ENCODE results near the gene HNRNPD. TPM values are rescaled to one million over a fixed set of nuclear protein-coding genes. Genes with fewer than 3 reads are reported as not detected.
A peak's percentile ranks its signal among the peaks of the same experiment; 100 is the strongest.

HNRNPD gene
- total and polyA plus RNA-seq, 2 of the 8 experiments (the other 6 are each of a cell fraction or from before 2014, with no cell fraction given): 118 to 646 TPM

- DNase-seq (ENCODE audit: low read depth in 1 of 2, low spot score in 2 of 2): no peak
- Histone ChIP-seq H2AK5ac (ENCODE audit: low read depth, low read length) (no peak overlapping the region), H3K36me3 (ENCODE audit: control insufficient read depth in 2 of 4, insufficient read depth in 4 of 4, low read length in 3 of 4) (no peaks in the 10 kb centered on the region), H3K79me1 (ENCODE audit: low read depth, low read length) (no peaks in the 10 kb centered on the region), H3K4me3 (ENCODE audit: extremely low read depth in 1 of 4, insufficient read depth in 2 of 4, low read depth in 3 of 4, low read length in 4 of 4) (no peak overlapping the region), H3K23me2 (ENCODE audit: low read depth, low read length) (no peaks in the 10 kb centered on the region), H4K8ac (ENCODE audit: extremely low read depth, insufficient read depth, low read length) (no peak overlapping the region), H2BK20ac (ENCODE audit: low read length) (no peak overlapping the region), H3K4ac (replicated peaks; ENCODE audit: insufficient read length, low read depth, low read length) (no peak overlapping the region), H2BK5ac (ENCODE audit: low read depth, low read length) (no peak overlapping the region), H4K91ac (replicated peaks; ENCODE audit: insufficient read length, low read length) (no peak overlapping the region), H2AFZ (ENCODE audit: low read length) (peak overlapping the region; percentile 66), H2BK15ac (ENCODE audit: low read length) (no peak overlapping the region), H3K9me3 (ENCODE audit: insufficient read depth in 2 of 2, low read depth in 1 of 2, low read length in 1 of 2) (no peaks in the 10 kb centered on the region), H3K27me3 (replicated peaks in 1 of 4; ENCODE audit: control insufficient read depth in 3 of 4, extremely low read depth in 1 of 4, insufficient read depth in 3 of 4, low read length in 3 of 4) (no peaks in the 10 kb centered on the region), H3K18ac (ENCODE audit: extremely low read depth, low read length) (no peak overlapping the region), H2BK12ac (ENCODE audit: low read depth, low read length) (no peak overlapping the region), H2BK120ac (replicated peaks; ENCODE audit: low read depth, low read length) (no peak overlapping the region), H4K5ac (ENCODE audit: insufficient read length, low read depth, low read length) (no peak overlapping the region), H3K23ac (ENCODE audit: insufficient read length) (no peak overlapping the region), H4K20me1 (replicated peaks in 1 of 2; ENCODE audit: control insufficient read depth in 1 of 2, insufficient read depth in 2 of 2, low read length in 2 of 2) (no peaks in the 10 kb centered on the region), H3K4me1 (replicated peaks in 1 of 4; ENCODE audit: control insufficient read depth in 3 of 4, insufficient read depth in 4 of 4, low read length in 3 of 4) (no peaks in the 10 kb centered on the region), H3K9ac (replicated peaks in 1 of 4; ENCODE audit: extremely low read depth in 1 of 4, low read depth in 3 of 4, low read length in 3 of 4) (no peak overlapping the region), H3K14ac (ENCODE audit: insufficient read length) (no peak overlapping the region), H3K79me2 (ENCODE audit: control insufficient read depth in 1 of 2, insufficient read depth in 2 of 2, low read length in 2 of 2) (no peaks in the 10 kb centered on the region), H3K56ac (replicated peaks; ENCODE audit: insufficient read length, low read depth, low read length) (no peak overlapping the region), H3K27ac (ENCODE audit: low read depth, low read length) (no peak overlapping the region), H3K4me2 (ENCODE audit: insufficient read depth in 1 of 2, low read depth in 2 of 2, low read length in 2 of 2) (no peak overlapping the region)
- no peak for TF ChIP-seq CTCF (IDR thresholded peaks at IDR 0.05; ENCODE audit: control extremely low read depth in 1 of 3, insufficient read depth in 1 of 3, low read depth in 1 of 3, low read length in 3 of 3)
- TF ChIP-seq YY1 (IDR thresholded peaks at IDR 0.05; ENCODE audit: low read depth, low read length): no peak
- 92% methylated on average over 3 of the region's 3 CpGs; no CpG with 5 or more reads in 1 of the 2 experiments for WGBS, 2 experiments (ENCODE audit: extremely low coverage in 1 of 2, insufficient coverage in 1 of 2, insufficient read length in 1 of 2, insufficient replicate concordance in 2 of 2, low coverage in 1 of 2, low lambda C conversion rate in 2 of 2, missing lambda C conversion rate in 1 of 2)
- ChIA-PET POLR2A (ENCODE audit: partially characterized antibody) (interaction anchor here (0.9 to 5.4 kb wide), 7 partner anchors 9 to 33 kb away, joined by 3 to 29 read pairs (median 10); no protein-coding TSS in a partner anchor), CTCF (ENCODE audit: partially characterized antibody) (interaction anchor here (1.2 to 1.6 kb wide), 3 partner anchors 9 to 35 kb away, joined by 3 to 6 read pairs (median 4); no protein-coding TSS in a partner anchor)
- no peak for FAIRE-seq
These were observed 21.1 kb upstream of the HNRNPD start for GRCh38 chr4:82394896-82395295.

Measured in H1 (cell line).